ENCODE measurements around the gene CENPP.
A peak's percentile ranks its signal among the peaks of the same experiment; 100 is the strongest.
"Not testable (repeated sequence)": the region's sequence is repeated elsewhere in the genome, so short reads cannot be mapped to it uniquely, and the experiment has no call there.

Gene CENPP

GRCh38 chr9:92614123-92614510 lies 288.4 kb downstream of the CENPP start:
- Mint-ChIP-seq H3K9me3 (no peaks in the 10 kb centered on the region), H3K4me3 (no peak overlapping the region), H3K36me3 (peaks cover 49 to 62% of the 10 kb centered on the region in 2 donors), H3K4me1 (no peaks in the 10 kb centered on the region), H3K27ac (peak overlapping the region; percentile 5), H3K27me3 (no peaks in the 10 kb centered on the region)
- DNase-seq (no peak), ATAC-seq (replicated peaks) (no peak)

- Mint-ChIP-seq H3K27ac (no peak overlapping the region), H3K36me3 (peaks cover 57 to 63% of the 10 kb centered on the region in 2 donors), H3K4me1 (no peaks in the 10 kb centered on the region), H3K27me3 (no peaks in the 10 kb centered on the region), H3K4me3 (no peak overlapping the region), H3K9me3 (no peaks in the 10 kb centered on the region)
- ATAC-seq (replicated peaks): no peak
- DNase-seq: no peak
Measured at GRCh38 chr9:92614763-92615461, 289.2 kb downstream of the CENPP start.

- H3K36me3 Mint-ChIP-seq: peaks cover 59 to 67% of the 10 kb centered on the region in 2 donors
Measured at GRCh38 chr9:92615790-92616189, 290.0 kb downstream of the CENPP start.

GRCh38 chr9:92616199-92616641 lies 290.5 kb downstream of the CENPP start:
- ATAC-seq (replicated peaks) (no peak), DNase-seq (no peak)
- Mint-ChIP-seq H3K4me3 (no peak overlapping the region), H3K9me3 (no peaks in the 10 kb centered on the region), H3K27me3 (no peaks in the 10 kb centered on the region), H3K27ac (peak overlapping the region; percentile 4), H3K4me1 (no peaks in the 10 kb centered on the region), H3K36me3 (peaks cover 55 to 63% of the 10 kb centered on the region in 2 donors)

More at GRCh38 chr9:92615790-92616189, 290.0 kb downstream of the CENPP start:
- Mint-ChIP-seq H3K27ac (no peak overlapping the region), H3K9me3 (no peaks in the 10 kb centered on the region), H3K4me3 (no peak overlapping the region), H3K27me3 (no peaks in the 10 kb centered on the region), H3K4me1 (no peaks in the 10 kb centered on the region)
- ATAC-seq (replicated peaks) (no peak), DNase-seq (no peak)

GRCh38 chr9:92616655-92617111 lies 290.9 kb downstream of the CENPP start:
- DNase-seq: no peak
- H3K4me1 Mint-ChIP-seq: no peaks in the 10 kb centered on the region
- peak overlapping the region; percentile 4 for H3K27ac Mint-ChIP-seq
- H3K4me3 Mint-ChIP-seq: no peak overlapping the region
- H3K9me3 Mint-ChIP-seq: no peaks in the 10 kb centered on the region
- no peak for ATAC-seq (replicated peaks)
- H3K27me3 Mint-ChIP-seq: no peaks in the 10 kb centered on the region
- H3K36me3 Mint-ChIP-seq: peaks cover 53 to 62% of the 10 kb centered on the region in 2 donors

- H3K4me1 Mint-ChIP-seq: no peaks in the 10 kb centered on the region
- peaks cover 49 to 59% of the 10 kb centered on the region in 2 donors for H3K36me3 Mint-ChIP-seq
- no peak overlapping the region for H3K27ac Mint-ChIP-seq
- no peak for DNase-seq
- no peak for ATAC-seq (replicated peaks)
- no peak overlapping the region for H3K4me3 Mint-ChIP-seq
- no peaks in the 10 kb centered on the region for H3K27me3 Mint-ChIP-seq
- no peaks in the 10 kb centered on the region for H3K9me3 Mint-ChIP-seq
Measured at GRCh38 chr9:92617195-92617813, 291.6 kb downstream of the CENPP start.

- Mint-ChIP-seq H3K36me3 (peaks cover 49 to 58% of the 10 kb centered on the region in 2 donors), H3K27ac (no peak overlapping the region), H3K4me3 (no peak overlapping the region), H3K27me3 (no peaks in the 10 kb centered on the region), H3K4me1 (no peaks in the 10 kb centered on the region), H3K9me3 (no peaks in the 10 kb centered on the region)
- no peak for ATAC-seq (replicated peaks)
- no peak for DNase-seq
Measured at GRCh38 chr9:92617951-92618510, 292.3 kb downstream of the CENPP start.

GRCh38 chr9:92618633-92619225 lies 293.0 kb downstream of the CENPP start:
- H3K4me3 Mint-ChIP-seq: no peak overlapping the region
- H3K4me1 Mint-ChIP-seq: no peaks in the 10 kb centered on the region
- no peak for ATAC-seq (replicated peaks)
- no peaks in the 10 kb centered on the region for H3K9me3 Mint-ChIP-seq
- no peak for DNase-seq
- peaks cover 48 to 59% of the 10 kb centered on the region in 2 donors for H3K36me3 Mint-ChIP-seq
- H3K27me3 Mint-ChIP-seq: no peaks in the 10 kb centered on the region
- H3K27ac Mint-ChIP-seq: no peak overlapping the region

- Mint-ChIP-seq H3K4me3 (no peak overlapping the region), H3K9me3 (no peaks in the 10 kb centered on the region)
Measured at GRCh38 chr9:92619601-92620300, 294.0 kb downstream of the CENPP start.

GRCh38 chr9:92620845-92621244 lies 295.1 kb downstream of the CENPP start:
- ATAC-seq (replicated peaks) (no peak), DNase-seq (no peak)
- no peak overlapping the region for H3K27ac Mint-ChIP-seq
- no peaks in the 10 kb centered on the region for H3K4me1 Mint-ChIP-seq
- H3K4me3 Mint-ChIP-seq: no peak overlapping the region
- H3K36me3 Mint-ChIP-seq: peaks cover 43 to 55% of the 10 kb centered on the region in 2 donors
- H3K27me3 Mint-ChIP-seq: no peaks in the 10 kb centered on the region
- no peaks in the 10 kb centered on the region for H3K9me3 Mint-ChIP-seq

More at GRCh38 chr9:92619601-92620300, 294.0 kb downstream of the CENPP start:
- Mint-ChIP-seq H3K27me3 (no peaks in the 10 kb centered on the region), H3K36me3 (peaks cover 47 to 57% of the 10 kb centered on the region in 2 donors), H3K27ac (no peak overlapping the region), H3K4me1 (no peaks in the 10 kb centered on the region)
- DNase-seq (no peak), ATAC-seq (replicated peaks) (no peak)

GRCh38 chr9:92623936-92624335 lies 298.2 kb downstream of the CENPP start:
- DNase-seq; H3K27ac Mint-ChIP-seq; ATAC-seq (replicated peaks); H3K9me3 Mint-ChIP-seq; H3K4me3 Mint-ChIP-seq; H3K27me3 Mint-ChIP-seq: not testable (repeated sequence)
- H3K36me3 Mint-ChIP-seq: peaks cover 52 to 63% of the 10 kb centered on the region in 2 donors
- H3K4me1 Mint-ChIP-seq: peaks cover 9 to 19% of the 10 kb centered on the region in 2 donors

- H3K27me3 Mint-ChIP-seq: no peaks in the 10 kb centered on the region
- H3K4me1 Mint-ChIP-seq: peaks cover 14 to 29% of the 10 kb centered on the region in 2 donors
- peak overlapping the region in 1 of 2 donors; percentile 31 for H3K4me3 Mint-ChIP-seq
- ATAC-seq (replicated peaks) (no peak), DNase-seq (no peak)
- no peak overlapping the region for H3K27ac Mint-ChIP-seq
- peaks cover 52 to 76% of the 10 kb centered on the region in 2 donors for H3K36me3 Mint-ChIP-seq
- peaks cover 1 to 4% of the 10 kb centered on the region in 2 donors for H3K9me3 Mint-ChIP-seq
Measured at GRCh38 chr9:92626484-92626883, 300.7 kb downstream of the CENPP start.

- Mint-ChIP-seq H3K27me3 (no peaks in the 10 kb centered on the region), H3K4me1 (peaks cover 22 to 41% of the 10 kb centered on the region in 2 donors), H3K27ac (peak overlapping the region; percentile 56), H3K4me3 (no peak overlapping the region), H3K9me3 (peaks cover 1 to 4% of the 10 kb centered on the region in 2 donors), H3K36me3 (peaks cover 53 to 82% of the 10 kb centered on the region in 2 donors)
- DNase-seq: no peak
- ATAC-seq (replicated peaks): no peak
Measured at GRCh38 chr9:92627651-92628050, 301.9 kb downstream of the CENPP start.
